Mucosa of descending colon (tissue), 3 donors: ENCODE data around the gene PPP1R37. TPM values are rescaled to one million over a fixed set of nuclear protein-coding genes. Genes with fewer than 3 reads are reported as not detected.

Experiments used
- ATAC-seq: fragments of 200-7000 bp; cut with Tn5 transposase; one replicate; pipeline ENCODE4 v1.9.1; 2020; ENCODE audit warnings: mild to moderate bottlenecking, moderate library complexity
- DNase-seq, 3 donors: peaks; one replicate each; pipeline ENCODE4 v3.0.0-alpha.2; 2020
- H3K36me3 ChIP-seq: fragments of 200-600 bp; one replicate; pipeline ENCODE4 v1.8.0; 2021; ENCODE audit warnings: low read depth, mild to moderate bottlenecking
- H3K4me1 ChIP-seq: fragments of 200-600 bp; one replicate; pipeline ENCODE4 v1.8.0; 2021; ENCODE audit warnings: low read depth, mild to moderate bottlenecking
- H3K4me3 ChIP-seq: fragments of 200-600 bp; one replicate; pipeline ENCODE4 v1.8.0; 2021; ENCODE audit warnings: mild to moderate bottlenecking
- H3K9me3 ChIP-seq: fragments of 200-600 bp; one replicate; pipeline ENCODE4 v1.8.0; 2021; ENCODE audit warnings: mild to moderate bottlenecking
- CTCF ChIP-seq: fragments of 200-600 bp; IDR thresholded peaks from one replicate; pipeline ENCODE4 v1.8.0; 2022; ENCODE audit warnings: antibody characterized with exemption, mild to moderate bottlenecking
- intact Hi-C, 2 donors: fragments of 100-400 bp; cut with DNase I in 1 of 2; cut with micrococcal nuclease in 1 of 2; formaldehyde crosslinking; loops; one replicate each; pipeline versions ENCODE4 v1.11.0 to v1.11.1; 2022; cut with DNase I, micrococcal nuclease
- total RNA-seq, 3 donors: library from RNA; stranded (reverse); fragmentation: NEBNext Ultra II Directional in 2 of 3; extraction: Animal tissue kit (Norgen Biotek cat#: 25700) in 2 of 3; gene quantifications; one replicate each; pipeline versions ENCODE4 v1.2.1 to v1.2.4, GENCODE V29; 2021 to 2023
- donor health status: DM: no; HTN: no; CAD: no; lungs with moderate emphysema.
- donor health status: DM: no; HTN: no; CAD: no.
- donor health status: DM: no; HTN: yes; CAD: no.

PPP1R37 gene
- total RNA-seq, 3 donors from 2014 or later: 27.2 to 33.6 (median 31.7) TPM

GRCh38 chr19:45135176-45135885 lies 42.4 kb downstream of the PPP1R37 start:
- ATAC-seq: no peak
- no peaks in the 10 kb centered on the region for H3K4me1 ChIP-seq
- H3K9me3 ChIP-seq: no peaks in the 10 kb centered on the region
- no peak for TF ChIP-seq CTCF
- DNase-seq: no peak
- H3K36me3 ChIP-seq: no peaks in the 10 kb centered on the region
- intact Hi-C loops: no loop called here
- no peak overlapping the region for H3K4me3 ChIP-seq

GRCh38 chr19:45136507-45137178 lies 43.7 kb downstream of the PPP1R37 start:
- no peaks in the 10 kb centered on the region for H3K36me3 ChIP-seq
- intact Hi-C loops: no loop called here

DNA sequence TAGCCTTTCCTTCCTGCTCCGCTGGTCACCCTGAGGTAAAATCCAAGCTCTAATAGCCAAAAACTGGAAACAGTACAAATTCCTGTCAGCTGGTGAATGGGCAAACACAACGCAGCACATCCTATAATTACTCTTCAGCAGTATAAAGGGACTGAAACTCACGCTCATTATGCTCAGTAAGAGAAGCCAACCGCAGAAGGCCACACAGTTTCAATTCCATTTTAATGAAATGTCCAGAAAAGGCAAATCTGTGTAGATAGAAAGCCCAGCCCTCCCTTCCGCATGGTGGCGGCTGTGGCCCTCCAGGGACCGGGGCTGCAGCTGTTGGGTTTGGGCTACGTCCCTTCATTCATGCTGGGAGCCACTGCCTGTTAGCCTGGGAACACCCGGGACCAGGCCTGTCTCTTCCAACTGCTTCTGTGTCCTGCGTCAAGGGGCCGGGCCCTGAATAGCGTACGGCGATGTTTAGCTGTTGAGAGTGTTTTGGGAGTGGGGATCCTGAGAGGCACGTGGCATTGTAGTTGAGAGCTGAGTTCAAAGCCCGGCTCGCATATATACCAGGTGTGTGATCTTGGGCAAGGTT lies 44.3 kb downstream of the PPP1R37 start:
- H3K4me1 ChIP-seq: no peaks in the 10 kb centered on the region
- no peak overlapping the region for H3K4me3 ChIP-seq
- no peaks in the 10 kb centered on the region for H3K36me3 ChIP-seq
- DNase-seq: no peak
- peak; percentile 30 for ATAC-seq
- no peaks in the 10 kb centered on the region for H3K9me3 ChIP-seq
- intact Hi-C loops: no loop called here
- TF ChIP-seq CTCF: no peak

More at GRCh38 chr19:45136507-45137178, 43.7 kb downstream of the PPP1R37 start:
- no peaks in the 10 kb centered on the region for H3K9me3 ChIP-seq
- no peak for TF ChIP-seq CTCF
- no peak for DNase-seq
- H3K4me1 ChIP-seq: no peaks in the 10 kb centered on the region
- H3K4me3 ChIP-seq: no peak overlapping the region
- no peak for ATAC-seq

GRCh38 chr19:45138303-45138751 lies 45.3 kb downstream of the PPP1R37 start:
- ATAC-seq (no peak), DNase-seq (no peak)
- H3K36me3 ChIP-seq: no peaks in the 10 kb centered on the region
- no peaks in the 10 kb centered on the region for H3K9me3 ChIP-seq
- H3K4me3 ChIP-seq: no peak overlapping the region
- intact Hi-C loops: no loop called here
- no peak for TF ChIP-seq CTCF
- H3K4me1 ChIP-seq: no peaks in the 10 kb centered on the region

DNA sequence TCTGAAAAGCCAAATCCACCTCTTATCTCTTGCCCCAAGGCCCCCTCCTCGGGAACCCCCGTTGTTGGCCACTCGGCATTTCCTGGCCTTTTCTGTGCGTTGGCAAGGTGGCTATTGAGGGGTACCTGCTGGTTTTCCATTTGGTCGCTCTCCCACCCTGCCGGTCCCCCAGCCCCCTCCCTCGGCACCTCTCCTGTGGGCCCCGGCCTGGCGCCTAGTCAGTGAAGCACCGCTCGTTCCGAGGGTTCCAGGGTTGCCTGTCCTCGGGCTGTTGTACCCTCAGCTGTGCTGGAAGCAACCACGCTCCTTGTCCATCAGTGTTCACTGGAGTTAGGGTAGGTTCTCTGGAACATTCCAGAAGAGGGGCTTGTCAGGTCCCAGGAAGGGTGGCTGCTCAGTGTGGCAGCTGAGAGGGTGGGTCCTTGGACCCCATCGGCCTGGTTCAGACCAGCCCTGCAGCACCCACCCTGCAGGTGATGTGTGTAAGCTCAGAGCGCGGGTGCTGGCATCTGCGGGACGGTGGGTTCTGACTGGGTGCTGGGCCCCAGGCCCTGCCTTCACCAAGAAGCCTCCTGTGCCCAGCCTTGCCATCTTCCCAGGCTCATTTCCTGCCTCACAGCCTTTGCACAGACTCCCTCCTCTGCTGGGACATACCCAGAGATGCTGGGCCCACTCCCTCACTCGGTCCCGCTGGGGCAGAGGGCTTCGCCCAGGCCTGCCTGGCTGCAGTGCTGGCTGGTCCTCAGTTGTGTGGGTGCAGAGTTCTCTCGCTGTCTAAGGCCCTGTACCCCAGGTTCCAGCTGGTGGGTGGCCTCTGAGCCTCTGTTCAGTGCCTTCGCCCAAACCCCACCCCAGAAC lies 46.5 kb downstream of the PPP1R37 start:
- TF ChIP-seq CTCF: no peak
- Histone ChIP-seq H3K9me3 (no peaks in the 10 kb centered on the region), H3K36me3 (no peaks in the 10 kb centered on the region), H3K4me3 (no peak overlapping the region), H3K4me1 (no peaks in the 10 kb centered on the region)
- DNase-seq (no peak), ATAC-seq (no peak)
- intact Hi-C loops: no loop called here
